ENCODE results near the gene ATXN2.
"Not testable (repeated sequence)": the region's sequence is repeated elsewhere in the genome, so short reads cannot be mapped to it uniquely, and the experiment has no call there.

The ATXN2 gene

GRCh38 chr12:111467857-111468241 lies 131.3 kb downstream of the ATXN2 start:
- FAIRE-seq (peak; percentile 87), DNase-seq (ENCODE audit: insufficient read length, low spot score) (no peak)
- TF ChIP-seq POLR2A (IDR thresholded peaks at IDR 0.05; ENCODE audit: low read depth, low read length), result no peak

- FAIRE-seq (peak; percentile 11), DNase-seq (ENCODE audit: insufficient read length, low spot score) (no peak)
- TF ChIP-seq POLR2A (IDR thresholded peaks at IDR 0.05; ENCODE audit: low read depth, low read length), result no peak
Observed at GRCh38 chr12:111467092-111467856, 131.8 kb downstream of the ATXN2 start.

- TF ChIP-seq POLR2A (IDR thresholded peaks at IDR 0.05; ENCODE audit: low read depth, low read length), result no peak
- DNase-seq (ENCODE audit: insufficient read length, low spot score) (no peak), FAIRE-seq (no peak)
Observed at GRCh38 chr12:111462210-111462769, 136.8 kb downstream of the ATXN2 start.

- DNase-seq (ENCODE audit: insufficient read length, low spot score); FAIRE-seq: not testable (repeated sequence)
Observed at GRCh38 chr12:111460111-111460510, 139.0 kb downstream of the ATXN2 start.

- DNase-seq (ENCODE audit: insufficient read length, low spot score) (no peak), FAIRE-seq (no peak)
- TF ChIP-seq POLR2A (IDR thresholded peaks at IDR 0.05; ENCODE audit: low read depth, low read length), result no peak
Observed at GRCh38 chr12:111458546-111459172, 140.5 kb downstream of the ATXN2 start.

- FAIRE-seq, result no peak
- no peak for DNase-seq (ENCODE audit: insufficient read length, low spot score)
- TF ChIP-seq POLR2A (IDR thresholded peaks at IDR 0.05; ENCODE audit: low read depth, low read length), result no peak
Observed at GRCh38 chr12:111457577-111457976, 141.5 kb downstream of the ATXN2 start.

GRCh38 chr12:111457071-111457470 lies 142.0 kb downstream of the ATXN2 start:
- no peak for TF ChIP-seq POLR2A (IDR thresholded peaks at IDR 0.05; ENCODE audit: low read depth, low read length)
- no peak for FAIRE-seq
- no peak for DNase-seq (ENCODE audit: insufficient read length, low spot score)

- no peak for TF ChIP-seq POLR2A (IDR thresholded peaks at IDR 0.05; ENCODE audit: low read depth, low read length)
- DNase-seq (ENCODE audit: insufficient read length, low spot score) (peak; percentile 50), FAIRE-seq (peak; percentile 23)
Observed at GRCh38 chr12:111455448-111456320, 143.4 kb downstream of the ATXN2 start.

- no peak for TF ChIP-seq POLR2A (IDR thresholded peaks at IDR 0.05; ENCODE audit: low read depth, low read length)
- DNase-seq (ENCODE audit: insufficient read length, low spot score) (no peak), FAIRE-seq (no peak)
Observed at GRCh38 chr12:111454716-111455447, 144.2 kb downstream of the ATXN2 start.

GRCh38 chr12:111454311-111454710 lies 144.8 kb downstream of the ATXN2 start:
- FAIRE-seq (no peak), DNase-seq (ENCODE audit: insufficient read length, low spot score) (no peak)
- TF ChIP-seq POLR2A (IDR thresholded peaks at IDR 0.05; ENCODE audit: low read depth, low read length), result no peak

- FAIRE-seq (no peak), DNase-seq (ENCODE audit: insufficient read length, low spot score) (no peak)
- TF ChIP-seq POLR2A (IDR thresholded peaks at IDR 0.05; ENCODE audit: low read depth, low read length), result no peak
Observed at GRCh38 chr12:111453071-111453989, 145.8 kb downstream of the ATXN2 start.

- FAIRE-seq, result no peak
- no peak for TF ChIP-seq POLR2A (IDR thresholded peaks at IDR 0.05; ENCODE audit: low read depth, low read length)
- DNase-seq (ENCODE audit: insufficient read length, low spot score), result no peak
Observed at GRCh38 chr12:111451649-111452129, 147.4 kb downstream of the ATXN2 start.
